GM18868 (cell line): ENCODE results near the gene METTL26.

Experiments used
- ATAC-seq: cut with Tn5 transposase; IDR thresholded peaks from one replicate; pipeline ENCODE4 v1.9.1; 2021; ENCODE audit warnings: mild to moderate bottlenecking, moderate library complexity; ENCODE audit not compliant: unreplicated experiment

The METTL26 gene

GRCh38 chr16:660459-661183 lies 24.5 kb upstream of the METTL26 start:
- ATAC-seq = peak; percentile 64

- no peak for ATAC-seq
Measured at GRCh38 chr16:660132-660458, 24.0 kb upstream of the METTL26 start.

GRCh38 chr16:659618-660017 lies 23.5 kb upstream of the METTL26 start:
- no peak for ATAC-seq

DNA sequence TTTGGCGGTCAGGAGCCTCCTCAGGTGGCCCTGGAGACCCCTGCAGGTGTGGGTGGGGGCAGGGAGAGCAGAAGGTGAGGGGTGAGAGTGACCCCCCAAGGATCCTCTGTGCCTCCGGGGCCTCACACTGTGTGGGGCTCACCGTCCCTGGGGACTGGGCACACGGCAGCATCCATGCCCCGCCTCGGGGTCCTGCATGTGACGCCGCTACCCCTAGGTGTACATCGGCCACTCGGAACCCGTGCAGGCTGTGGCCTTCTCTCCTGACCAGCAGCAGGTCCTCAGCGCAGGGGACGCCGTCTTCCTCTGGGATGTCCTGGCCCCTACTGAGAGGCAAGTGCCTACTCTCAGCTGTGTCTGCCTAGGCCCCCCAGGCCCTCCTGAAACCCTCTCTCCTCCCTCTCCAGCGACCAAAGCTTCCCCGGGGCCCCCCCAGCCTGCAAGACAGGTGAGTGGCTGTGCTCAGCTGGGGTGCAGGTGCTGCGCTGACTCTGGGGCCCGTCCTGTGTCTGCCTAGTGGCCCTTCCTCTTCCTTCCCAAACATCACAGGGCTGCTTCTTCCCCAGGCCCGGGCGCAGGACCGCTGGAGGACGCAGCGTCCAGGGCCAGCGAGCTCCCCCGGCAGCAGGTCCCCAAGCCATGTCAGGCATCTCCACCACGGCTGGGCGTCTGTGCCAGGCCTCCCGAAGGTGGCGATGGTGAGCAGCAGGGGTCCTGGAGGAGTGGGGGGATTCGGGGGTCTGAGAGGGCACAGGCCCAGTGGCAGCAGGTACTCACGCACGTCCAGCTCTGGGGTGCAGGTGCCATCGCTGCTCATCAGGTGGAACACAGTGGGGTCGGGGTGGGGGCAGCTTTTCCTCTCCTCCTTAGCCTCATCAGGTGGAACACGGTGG lies 22.8 kb upstream of the METTL26 start:
- no peak for ATAC-seq

DNA sequence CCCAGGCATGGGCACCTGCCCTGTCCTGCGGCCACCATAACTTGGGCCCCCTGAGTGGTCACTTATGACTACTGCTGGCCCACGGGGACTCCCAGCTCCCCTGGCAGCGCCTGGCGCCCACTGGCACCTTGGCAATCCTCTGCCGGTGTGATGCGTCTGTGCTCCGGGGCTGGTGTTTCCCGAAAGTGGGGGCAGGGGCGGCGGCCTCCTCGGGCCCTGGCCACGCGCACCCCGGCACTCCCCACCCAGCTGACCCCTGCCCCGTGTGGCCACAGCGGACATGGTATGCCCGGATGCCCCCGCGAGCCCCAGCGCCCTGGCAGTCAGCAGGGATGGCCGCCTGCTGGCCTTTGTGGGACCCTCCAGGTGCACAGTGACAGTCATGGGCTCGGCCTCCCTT lies 21.4 kb upstream of the METTL26 start:
- no peak for ATAC-seq

DNA sequence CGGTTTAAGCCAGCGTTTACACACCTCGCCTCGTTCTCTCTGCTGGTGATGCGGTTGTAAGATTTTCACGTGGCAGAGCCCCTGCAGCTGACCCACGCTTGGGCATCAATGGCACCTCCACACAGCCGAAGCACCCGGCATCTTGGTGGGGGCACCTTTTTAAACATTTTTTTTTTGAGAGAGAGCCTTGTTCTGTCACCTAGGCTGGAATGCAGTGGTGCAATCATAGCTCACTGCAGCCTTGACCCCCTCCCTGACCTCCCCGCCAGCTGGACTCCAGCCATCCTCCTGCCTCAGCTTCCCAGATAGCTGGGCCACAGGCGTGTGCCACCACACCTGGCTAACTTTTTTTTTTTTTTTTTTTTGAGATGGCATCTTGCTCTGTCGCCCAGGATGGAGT lies 17.9 kb upstream of the METTL26 start:
- no peak for ATAC-seq

DNA sequence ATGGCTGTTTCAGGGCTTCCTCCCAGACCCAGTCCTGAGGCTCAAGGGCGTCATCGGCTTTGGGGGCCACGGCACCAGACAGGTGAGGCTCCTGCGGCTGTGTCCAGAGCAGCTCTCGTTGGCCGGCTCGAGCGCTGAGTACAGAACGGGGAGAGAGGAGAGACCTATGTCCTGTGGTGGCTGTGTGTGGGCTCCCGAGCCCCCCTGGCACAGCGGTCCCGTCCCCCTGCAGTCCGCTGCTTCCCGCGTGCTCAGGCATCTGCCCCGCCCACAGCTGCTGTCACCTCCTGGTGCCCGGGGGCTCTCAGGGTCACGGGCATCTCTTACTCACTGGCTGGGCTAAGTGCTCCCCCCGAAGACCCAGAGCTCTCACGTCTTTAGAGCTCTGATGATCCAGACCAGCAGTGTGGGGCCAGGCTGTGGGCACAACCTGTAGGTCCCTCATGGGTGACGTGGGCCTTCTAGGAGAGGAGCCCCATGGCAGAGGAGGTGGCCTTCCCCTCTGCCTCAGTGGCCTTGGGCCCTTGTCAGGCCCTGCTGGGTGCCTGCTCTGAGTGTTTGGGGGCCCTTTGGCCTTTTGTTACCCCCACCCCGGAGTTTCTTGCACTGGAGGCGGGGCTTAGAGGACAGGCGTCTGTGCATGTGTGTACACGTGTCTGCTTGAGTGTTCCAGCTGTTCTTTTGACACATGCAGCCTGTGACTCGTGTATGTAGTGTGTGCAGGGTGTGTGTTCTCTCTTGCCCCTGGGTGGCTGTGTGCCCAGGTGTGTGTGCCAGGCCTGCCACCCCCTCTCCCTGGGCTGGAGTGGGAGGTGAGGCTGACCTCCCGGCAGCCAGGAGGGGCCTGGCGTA lies 16.6 kb upstream of the METTL26 start:
- no peak for ATAC-seq

- ATAC-seq = no peak
Measured at GRCh38 chr16:651844-652243, 15.7 kb upstream of the METTL26 start.

- ATAC-seq = peak; percentile 18
Measured at GRCh38 chr16:649631-650030, 13.5 kb upstream of the METTL26 start.

DNA sequence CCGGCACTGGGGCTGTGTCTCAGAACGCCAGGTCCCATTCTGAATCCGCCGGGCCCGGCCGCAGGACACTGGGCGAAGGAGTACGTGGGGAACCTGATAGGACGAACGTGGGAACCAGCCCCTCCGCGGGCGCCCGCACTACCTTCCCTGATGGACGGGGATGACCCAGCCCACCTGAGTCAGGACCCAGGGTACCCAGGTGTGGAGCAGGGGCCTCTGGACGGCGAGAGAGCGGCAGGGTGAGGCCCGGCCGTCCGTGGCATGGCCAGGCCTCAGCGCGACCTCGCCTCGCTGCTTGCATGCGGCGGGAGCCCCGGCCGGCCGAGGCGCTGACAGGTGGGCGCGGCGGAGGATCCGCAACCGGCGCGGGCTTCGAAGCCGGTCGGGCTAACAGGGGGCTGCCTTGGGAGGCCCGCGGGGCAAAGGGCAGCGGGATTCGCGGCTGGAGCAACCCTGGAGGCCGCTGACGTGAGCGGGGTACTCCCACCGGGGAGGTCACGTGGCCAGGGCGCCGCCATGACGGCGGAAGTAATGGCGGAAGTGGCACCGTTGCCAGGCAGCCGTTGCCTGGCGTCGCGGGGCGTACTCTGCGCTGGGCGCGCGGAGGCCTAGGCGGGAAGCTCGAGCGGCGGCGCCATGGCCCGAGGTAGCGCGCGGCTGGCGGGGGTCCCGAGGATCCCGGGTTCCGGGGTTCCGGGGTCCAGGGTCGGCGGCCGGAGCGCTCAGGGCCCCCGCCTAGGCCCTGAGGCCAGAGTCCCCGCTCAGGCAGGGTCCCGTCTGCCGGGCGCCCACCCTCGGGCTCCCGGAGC lies 12.9 kb upstream of the METTL26 start, which contains the start of gene WDR90:
Gene WDR90 (plus strand): TSS at position 585 of the 809 bp plus-strand sequence. CDS start 52 bp downstream, at position 637.
- ATAC-seq = peak; percentile 84

DNA sequence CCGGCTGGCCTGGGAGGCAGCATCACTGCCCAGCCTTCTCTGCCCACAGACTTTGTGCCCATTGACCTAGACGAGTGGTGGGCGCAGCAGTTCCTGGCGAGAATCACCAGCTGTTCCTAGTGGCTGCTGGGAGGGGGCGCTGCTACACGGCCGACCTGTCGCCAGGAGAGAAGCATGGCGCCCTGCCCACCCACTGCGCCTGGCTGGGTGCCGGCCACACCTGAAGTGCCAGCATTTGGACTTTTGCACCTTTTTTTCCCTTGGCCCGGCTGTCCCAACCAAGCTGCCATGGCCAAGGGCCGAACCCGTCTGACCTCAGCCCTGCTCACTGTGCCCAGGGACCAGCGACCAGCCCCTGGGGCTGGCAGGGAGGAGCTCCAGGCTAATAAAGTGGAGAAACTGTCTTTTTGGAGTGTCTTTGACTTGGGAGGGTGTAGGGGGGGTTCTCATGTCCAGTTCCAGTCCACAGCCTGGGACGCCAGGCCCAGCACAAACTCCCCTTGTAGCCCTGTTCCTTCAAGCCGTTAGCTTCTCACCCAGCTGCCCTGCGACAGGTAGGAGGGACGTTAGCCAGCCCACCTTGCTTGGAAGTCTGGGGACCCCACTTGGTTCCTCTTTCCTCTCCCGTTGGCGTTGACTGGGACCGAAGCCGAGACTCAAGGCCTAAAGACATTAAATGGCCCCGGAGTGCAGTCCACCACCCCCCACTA lies 12.1 kb upstream of the METTL26 start:
- ATAC-seq = no peak

GRCh38 chr16:647173-647902 lies 11.2 kb upstream of the METTL26 start:
- no peak for ATAC-seq

GRCh38 chr16:646679-647172 lies 10.6 kb upstream of the METTL26 start:
- no peak for ATAC-seq

DNA sequence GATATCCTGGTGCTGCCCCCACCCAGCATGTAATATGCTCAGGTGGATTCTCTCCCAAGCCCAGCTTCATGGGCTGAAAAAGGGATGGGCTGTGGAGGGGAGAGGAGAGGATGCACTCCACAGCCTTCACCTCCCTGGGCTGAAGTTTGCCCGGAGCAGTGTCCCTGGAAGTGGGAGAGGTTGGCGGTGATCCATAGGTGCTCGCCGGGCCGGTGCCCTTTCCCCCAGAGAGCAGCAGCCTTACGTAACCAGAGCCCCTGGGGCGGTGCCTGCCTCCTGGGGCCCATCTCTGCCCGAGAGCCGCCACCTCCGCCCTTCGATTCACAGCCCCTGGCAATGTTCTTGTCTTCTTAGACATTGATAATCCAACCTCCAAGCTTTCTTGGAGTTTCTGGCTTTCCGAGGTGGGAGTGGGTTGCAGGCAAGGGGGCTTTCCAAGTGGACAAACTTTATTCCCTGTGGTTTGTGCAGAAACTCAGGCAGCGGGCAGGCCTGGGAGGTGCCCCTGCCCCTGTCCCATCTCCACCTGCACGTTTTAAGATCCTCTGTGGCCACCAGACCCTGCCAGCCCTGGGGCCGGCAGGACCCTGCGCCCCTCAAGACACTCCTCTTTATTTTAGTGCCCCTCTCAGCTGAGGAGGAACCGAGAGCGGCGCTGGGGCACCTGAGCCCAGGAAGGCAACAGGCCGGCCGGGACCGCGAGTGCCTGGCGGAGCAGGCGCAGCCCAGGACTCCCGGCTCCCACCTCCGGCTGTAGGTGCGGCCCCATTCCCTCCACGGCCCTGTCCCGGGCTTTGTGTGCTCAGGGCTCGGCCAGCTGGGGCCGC lies 10.0 kb upstream of the METTL26 start:
- no peak for ATAC-seq

DNA sequence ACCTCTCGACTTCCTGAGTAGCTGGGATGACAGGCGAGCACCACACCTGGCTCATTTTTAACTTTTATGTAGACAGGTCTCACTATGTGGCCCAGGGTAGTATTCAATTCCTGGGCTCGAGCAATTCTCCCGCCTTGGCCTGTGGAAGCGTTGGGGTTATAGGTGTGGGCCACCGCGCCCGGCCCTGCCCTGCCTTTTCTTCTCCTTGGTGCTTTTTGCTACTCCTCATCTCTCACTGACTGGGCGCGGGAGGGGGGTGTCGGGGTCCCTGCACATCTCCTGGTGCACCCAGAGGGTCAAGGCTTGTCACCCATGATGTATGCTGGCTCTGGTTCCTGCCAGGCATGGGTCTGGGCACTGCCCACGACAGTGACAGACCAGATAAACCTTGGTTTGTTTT lies 8.5 kb upstream of the METTL26 start:
- ATAC-seq = no peak

GRCh38 chr16:643050-643368 lies 6.9 kb upstream of the METTL26 start:
- no peak for ATAC-seq

DNA sequence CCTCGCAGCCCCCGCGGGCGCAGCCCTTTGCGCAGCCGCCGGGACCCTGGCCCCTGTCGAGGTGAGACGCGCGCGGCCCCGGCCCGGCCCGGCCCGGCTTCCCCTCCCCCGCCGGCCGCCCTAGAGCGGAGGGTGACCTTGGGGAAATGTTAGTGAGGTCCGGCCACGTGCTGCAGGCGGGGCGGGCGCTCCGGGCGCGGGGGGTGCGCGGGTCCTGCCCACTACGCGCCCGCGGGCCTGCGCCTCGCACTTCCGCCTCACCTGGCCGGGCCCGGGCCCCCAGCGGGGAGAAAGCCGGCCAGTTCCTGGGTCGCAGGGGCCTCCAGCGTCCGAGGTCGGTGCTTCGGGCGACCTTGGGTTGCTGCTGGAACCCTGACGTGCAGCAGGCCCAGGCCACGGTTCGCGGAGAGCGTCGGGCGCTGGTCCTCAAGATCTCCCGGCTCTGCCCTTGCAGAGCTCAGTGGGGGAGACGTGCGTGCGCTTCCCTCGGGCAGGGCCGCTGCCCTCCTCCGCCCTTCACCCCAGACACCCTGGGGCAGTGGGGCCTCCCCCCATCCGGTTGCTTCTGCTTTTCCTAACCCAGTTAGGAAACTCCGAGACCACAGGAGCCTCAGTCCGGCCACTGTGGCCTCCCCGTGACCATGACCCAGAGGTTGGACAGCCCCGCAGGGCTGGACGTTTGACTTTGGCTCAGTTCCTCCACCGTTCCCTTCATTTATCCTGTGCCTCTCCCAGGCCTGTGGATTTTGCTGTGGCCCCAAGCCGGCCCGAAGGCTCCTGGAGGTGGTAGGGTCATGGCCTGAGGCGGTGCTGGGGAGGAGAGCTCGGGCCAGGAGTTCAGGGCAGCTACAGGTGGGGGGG lies 6.3 kb upstream of the METTL26 start:
- no peak for ATAC-seq
